SK-N-SH (cell line): ENCODE data around the gene DHRS12. TPM values are rescaled to one million over a fixed set of nuclear protein-coding genes. Genes with fewer than 3 reads are reported as not detected.

Experiments
- CTCF ChIA-PET: fragments of 300-600, 350-600 bp; formaldehyde crosslinking; extraction: SDS; loops from one replicate; lab custom pipeline; 2021; lab: Yijun Ruan, JAX
- POLR2A ChIA-PET: fragments of 350-600 bp; sonication (Branson Sonifier 250); formaldehyde crosslinking; extraction: SDS; loops from one replicate; lab custom pipeline; 2020; ENCODE audit warnings: antibody characterized with exemption, inconsistent platforms; lab: Yijun Ruan, JAX
- DNase-seq: peaks from one replicate; pipeline ENCODE4 v3.0.0; 2012
- H2AFZ ChIP-seq: fragments of 200-600 bp; sonication (generic); 2 replicates; pipeline ENCODE4 v1.8.1; 2016; ENCODE audit warnings: antibody characterized with exemption, mild to moderate bottlenecking, low read depth
- H3F3A ChIP-seq: fragments of 200-600 bp; sonication (generic); replicated peaks from 2 replicates; pipeline ENCODE3; 2016; ENCODE audit warnings: antibody characterized with exemption, mild to moderate bottlenecking; ENCODE audit not compliant: insufficient read depth
- H3K27ac ChIP-seq, 2 experiments: fragments of 200-500 bp in 1 of 2; fragments of 200-600 bp in 1 of 2; sonication (Bioruptor generic) in 1 of 2; sonication (generic), shearing (Covaris generic) in 1 of 2; 2 replicates each; pipeline versions ENCODE4 v1.5.1 to v1.6.1; 2014 to 2016; ENCODE audit warnings: low read depth in 2 of 2, inconsistent platforms in 1 of 2, low read length in 1 of 2, mild to moderate bottlenecking in 1 of 2, mixed read lengths in 1 of 2
- H3K27me3 ChIP-seq: fragments of 200-600 bp; sonication (generic), shearing (Covaris generic); 2 replicates; pipeline ENCODE4 v1.6.1; 2016; ENCODE audit warnings: mixed run types; ENCODE audit not compliant: insufficient read depth
- H3K36me3 ChIP-seq, 2 experiments: fragments of 200-500 bp in 1 of 2; fragments of 200-600 bp in 1 of 2; sonication (Bioruptor generic) in 1 of 2; sonication (generic) in 1 of 2; replicated peaks in 1 of 2; 2 replicates each; pipeline versions ENCODE3 to v1.5.1; 2014 to 2016; ENCODE audit warnings: low read length in 1 of 2, mild to moderate bottlenecking in 1 of 2; ENCODE audit not compliant: insufficient read depth in 2 of 2, control insufficient read depth in 1 of 2
- H3K4me1 ChIP-seq, 2 experiments: fragments of 200-500 bp in 1 of 2; fragments of 200-600 bp in 1 of 2; sonication (Bioruptor generic) in 1 of 2; sonication (generic), shearing (Covaris generic) in 1 of 2; 2 replicates each; pipeline versions ENCODE4 v1.5.1 to v1.6.1; 2014 to 2016; ENCODE audit warnings: low read depth in 1 of 2, low read length in 1 of 2, mixed run types in 1 of 2; ENCODE audit not compliant: insufficient read depth in 2 of 2, control insufficient read depth in 1 of 2
- H3K4me2 ChIP-seq: fragments of 200-600 bp; sonication (generic), shearing (Covaris generic); 2 replicates; pipeline ENCODE4 v1.6.1; 2017; ENCODE audit warnings: mixed run types
- H3K4me3 ChIP-seq, 2 experiments: fragments of 200-500 bp in 1 of 2; fragments of 200-600 bp in 1 of 2; sonication (Bioruptor generic) in 1 of 2; sonication (generic), shearing (Covaris generic) in 1 of 2; 2 replicates each; pipeline versions ENCODE4 v1.5.1 to v1.8.1; 2014 to 2016; ENCODE audit warnings: low read depth in 2 of 2, inconsistent platforms in 1 of 2, low read length in 1 of 2, mild to moderate bottlenecking in 1 of 2, mixed read lengths in 1 of 2, moderate library complexity in 1 of 2
- H3K79me2 ChIP-seq: fragments of 200-600 bp; sonication (generic); 2 replicates; pipeline ENCODE4 v1.8.1; 2017; ENCODE audit warnings: mild to moderate bottlenecking; ENCODE audit not compliant: insufficient read depth
- H3K9ac ChIP-seq: fragments of 200-600 bp; sonication (generic); 2 replicates; pipeline ENCODE4 v1.6.1; 2017; ENCODE audit warnings: mixed run types
- H3K9me2 ChIP-seq: fragments of 200-600 bp; sonication (generic); 2 replicates; pipeline ENCODE4 v1.6.1; 2017; ENCODE audit warnings: mixed run types
- H3K9me3 ChIP-seq: fragments of 200-600 bp; sonication (generic); 2 replicates; pipeline ENCODE4 v1.6.1; 2017; ENCODE audit warnings: mixed run types, mild to moderate bottlenecking, moderate library complexity
- H4K20me1 ChIP-seq: fragments of 200-600 bp; sonication (generic); 2 replicates; pipeline ENCODE4 v1.6.1; 2017; ENCODE audit warnings: mild to moderate bottlenecking, mixed run types; ENCODE audit not compliant: insufficient read depth
- CHD2 ChIP-seq: fragments of 150-350 bp; IDR thresholded peaks from 2 replicates; pipeline ENCODE4 v1.6.1; 2018; ENCODE audit warnings: low read length; ENCODE audit not compliant: partially characterized antibody
- CTCF ChIP-seq: fragments of 200-600 bp; sonication (generic); IDR thresholded peaks from 2 replicates; pipeline ENCODE4 v1.6.1; 2017; ENCODE audit warnings: antibody characterized with exemption, mild to moderate bottlenecking, moderate library complexity
- ELF1 ChIP-seq: IDR thresholded peaks from 2 replicates; pipeline ENCODE4 v1.4.0; 2012
- EP300 ChIP-seq, 2 experiments: IDR thresholded peaks; 2 replicates each; pipeline versions ENCODE4 v1.4.0 to v1.6.1; 2012; ENCODE audit warnings: borderline replicate concordance in 1 of 2, low read depth in 1 of 2, low read length in 1 of 2
- EZH2phosphoT487 ChIP-seq: fragments of 200-600 bp; sonication (generic); IDR thresholded peaks from 2 replicates; pipeline ENCODE4 v1.6.1; 2017; ENCODE audit warnings: low read depth, mixed run types, mild to moderate bottlenecking, antibody characterized with exemption, moderate library complexity, borderline replicate concordance
- FOXJ3 ChIP-seq: sonication (generic); formaldehyde crosslinking; IDR thresholded peaks from 2 replicates; pipeline ENCODE4 v1.5.1; 2020; ENCODE audit warnings: mild to moderate bottlenecking, missing genetic modification reagents
- FOXM1 ChIP-seq: IDR thresholded peaks from 2 replicates; pipeline ENCODE4 v1.4.0; 2012; ENCODE audit warnings: low read depth, mild to moderate bottlenecking
- GATA2 ChIP-seq: sonication (generic); formaldehyde crosslinking; IDR thresholded peaks from 2 replicates; pipeline ENCODE4 v1.5.0; 2020; ENCODE audit warnings: mild to moderate bottlenecking, missing genetic modification reagents
- IRF3 ChIP-seq: fragments of 150-350 bp; IDR thresholded peaks from 2 replicates; pipeline ENCODE4 v1.6.1; 2016; ENCODE audit warnings: mild to moderate bottlenecking, low read depth, low read length
- MXI1 ChIP-seq: IDR thresholded peaks from 2 replicates; pipeline ENCODE4 v1.6.1; 2012; ENCODE audit warnings: mild to moderate bottlenecking, low read depth, low read length, improper control_type of control experiment
- PBX3 ChIP-seq: IDR thresholded peaks from 2 replicates; pipeline ENCODE4; 2012
- REST ChIP-seq: IDR thresholded peaks from 2 replicates; pipeline ENCODE4 v1.6.1; 2012; ENCODE audit warnings: mild to moderate bottlenecking, low read depth, low read length, moderate library complexity
- SIN3A ChIP-seq: IDR thresholded peaks from 2 replicates; pipeline ENCODE4 v1.6.1; 2012; ENCODE audit warnings: low read depth, mild to moderate bottlenecking, low read length, moderate library complexity, borderline replicate concordance
- SMC3 ChIP-seq: IDR thresholded peaks from 2 replicates; pipeline ENCODE4 v1.6.1; 2012; ENCODE audit warnings: low read depth, low read length, improper control_type of control experiment
- TAF1 ChIP-seq: IDR thresholded peaks from 2 replicates; pipeline ENCODE4 v1.6.1; 2012; ENCODE audit warnings: low read depth, mild to moderate bottlenecking, low read length, moderate library complexity, borderline replicate concordance
- TCF12 ChIP-seq: IDR thresholded peaks from 2 replicates; pipeline ENCODE4 v1.4.0; 2012
- TEAD4 ChIP-seq: IDR thresholded peaks from 2 replicates; pipeline ENCODE4 v1.4.0; 2012; ENCODE audit warnings: mild to moderate bottlenecking, borderline replicate concordance; ENCODE audit not compliant: insufficient read depth
- USF2 ChIP-seq: fragments of 150-350 bp; IDR thresholded peaks from 2 replicates; pipeline ENCODE4 v1.6.1; 2017; ENCODE audit warnings: antibody characterized with exemption, low read length, low read depth, borderline replicate concordance
- ZBTB33 ChIP-seq: IDR thresholded peaks from 2 replicates; pipeline ENCODE4 v1.4.0; 2012; ENCODE audit warnings: low read depth, borderline replicate concordance
- WGBS: methylation state at CpG from one replicate; pipeline ENCODE4 v1.1.6; 2017; ENCODE audit warnings: low lambda C conversion rate; 5-methylcytosine and 5-hydroxymethylcytosine counted together
- polyA plus RNA-seq, 3 experiments: library from polyadenylated mRNA; depleted of rRNA; stranded (reverse); fragments of >200 nt; gene quantifications; 2 replicates each; pipeline ENCODE4 v1.2.3, GENCODE V29; 2012

Gene DHRS12
- polyA plus RNA-seq, 1 of the 3 experiments (the other 2 are of a cell fraction), result 9.6 TPM

GRCh38 chr13:51786425-51787265 is 17.3 kb downstream of the DHRS12 start:
- Histone ChIP-seq H3K4me1 (peaks cover 20 to 48% of the 10 kb centered on the region in 2 experiments), H3K4me2 (peak overlapping the region; percentile 76), H3K36me3 (no peaks in the 10 kb centered on the region), H3K9me3 (no peaks in the 10 kb centered on the region), H3K9me2 (no peaks in the 10 kb centered on the region), H3F3A (no peaks in the 10 kb centered on the region), H4K20me1 (no peaks in the 10 kb centered on the region), H3K4me3 (no peak overlapping the region; a peak in 1 of 4 replicates), H3K79me2 (no peaks in the 10 kb centered on the region), H3K27ac (peak overlapping the region; percentile 69 to 100; a peak in 3 of 4 replicates), H3K9ac (peak overlapping the region; percentile 9; the same call in 1 of the 2 replicates), H2AFZ (peak overlapping the region; percentile 61; the same call in 1 of the 2 replicates), H3K27me3 (no peaks in the 10 kb centered on the region)
- ChIA-PET POLR2A (interaction anchor here (0.7 to 2.9 kb wide), 24 partner anchors 8 to 461 kb away, joined by 3 to 32 read pairs (median 4); partner anchors contain the start of gene INTS6), CTCF (interaction anchor here (0.8 to 4.9 kb wide), 19 partner anchors 11 to 489 kb away, joined by 3 to 80 read pairs (median 3); no protein-coding TSS in a partner anchor)
- DNase-seq, result no peak
- WGBS, result 29% methylated on average over 7 of the region's 10 CpGs
- TF ChIP-seq CHD2 (peak; percentile 23), USF2 (no peak), TAF1 (no peak), FOXM1 (no peak), SMC3 (no peak), CTCF (no peak), ELF1 (no peak), MXI1 (peak; percentile 53), ZBTB33 (no peak), EP300 (IDR thresholded peaks at IDR 0.05; ENCODE audit: borderline replicate concordance in 1 of 2, low read depth in 1 of 2, low read length in 1 of 2) (peak in 1 of 2 experiments; percentile 28; a peak in 1 of 4 replicates), PBX3 (0 out of 2 replicates have a peak, but pooled peaks have one; percentile 8), TEAD4 (no peak), FOXJ3 (CRISPR knock-in tag) (no peak; the same call in 1 of the 2 replicates), REST (no peak), IRF3 (no peak), TCF12 (peak; percentile 18), SIN3A (no peak), EZH2phosphoT487 (no peak), GATA2 (CRISPR knock-in tag) (no peak)
